Psoas muscle (tissue), 8 donors: ENCODE measurements around the gene EXD3. TPM values are rescaled to one million over a fixed set of nuclear protein-coding genes. Genes with fewer than 3 reads are reported as not detected.

Source experiments
- ATAC-seq, 4 donors: fragments of 200-7000 bp; cut with Tn5 transposase; one replicate each; pipeline ENCODE4 v1.9.1; 2020; ENCODE audit warnings: moderate library complexity in 3 of 4, mild to moderate bottlenecking in 2 of 4
- DNase-seq, 2 donors: peaks; one replicate each; pipeline ENCODE4 v3.0.0-alpha.2; 2020
- H3K27ac ChIP-seq: fragments of 200-600 bp; one replicate; pipeline ENCODE4 v1.8.0; 2022
- H3K27me3 ChIP-seq, 3 donors: fragments of 200-600 bp in 1 of 3; one replicate each; pipeline versions ENCODE4 v1.6.1 to v1.8.0; 2013 to 2022; ENCODE audit warnings: low read length in 2 of 3, mild to moderate bottlenecking in 2 of 3, moderate library complexity in 1 of 3; ENCODE audit not compliant: insufficient read depth in 3 of 3
- H3K36me3 ChIP-seq, 2 donors: fragments of 200-600 bp in 1 of 2; one replicate each; pipeline versions ENCODE4 v1.6.1 to v1.8.0; 2013 to 2022; ENCODE audit warnings: low read depth in 1 of 2, mild to moderate bottlenecking in 1 of 2, moderate library complexity in 1 of 2; ENCODE audit not compliant: insufficient read depth in 1 of 2
- H3K4me1 ChIP-seq: fragments of 200-600 bp; one replicate; pipeline ENCODE4 v1.8.0; 2022
- H3K4me3 ChIP-seq: fragments of 200-600 bp; one replicate; pipeline ENCODE4 v1.8.0; 2022; ENCODE audit warnings: mild to moderate bottlenecking
- H3K9me3 ChIP-seq: fragments of 200-600 bp; one replicate; pipeline ENCODE4 v1.8.0; 2022
- CTCF ChIP-seq: fragments of 200-600 bp; IDR thresholded peaks from one replicate; pipeline ENCODE4 v1.8.0; 2022; ENCODE audit warnings: antibody characterized with exemption
- WGBS, 3 donors: extraction: QIAGEN DNeasy Blood & Tissue Kit; methylation state at CpG; one replicate each; pipeline versions ENCODE4 v1.1.6 to v1.1.7; 2013; 5-methylcytosine and 5-hydroxymethylcytosine counted together
- intact Hi-C, 2 donors: fragments of 100-400 bp; cut with DNase I; formaldehyde crosslinking; loops; one replicate each; pipeline versions ENCODE4 v1.11.0 to v1.14.2; 2022
- polyA plus RNA-seq, 3 donors: library from polyadenylated mRNA; stranded (reverse); fragments of 200-250 nt; gene quantifications; one replicate each; pipeline ENCODE4 v1.2.3, GENCODE V29; 2013
- total RNA-seq, 4 donors: library from RNA; stranded (reverse); fragmentation: NEBNext Ultra II Directional in 2 of 4; extraction: Animal tissue kit (Norgen Biotek cat#: 25700) in 2 of 4; gene quantifications; one replicate each; pipeline versions ENCODE4 v1.2.1 to v1.2.4, GENCODE V29; 2021 to 2023
- donor health status: healthy with polysubstance abuse.
- donor health status: DM: no; HTN: no; CAD: no; lungs with moderate emphysema.
- donor health status: Bipolar disorder and iron deficiency.
- donor health status: healthy.
- donor health status: DM: yes; HTN: yes; CAD: no.
- donor health status: DM: no; HTN: no; CAD: no.
- donor health status: DM: no; HTN: no; CAD: no.
- donor health status: DM: yes; HTN: yes; CAD: no.

Gene EXD3
- total and polyA plus RNA-seq, 7 donors, result 5.7 to 11.2 (median 9.4) TPM

- Histone ChIP-seq H3K36me3 (peaks cover 2 to 35% of the 10 kb centered on the region in 2 donors), H3K27me3 (peaks cover 0 to 10% (median 5%) of the 10 kb centered on the region in 3 donors), H3K4me3 (no peak overlapping the region), H3K9me3 (no peaks in the 10 kb centered on the region), H3K27ac (no peak overlapping the region), H3K4me1 (peaks cover 33% of the 10 kb centered on the region)
- ATAC-seq (no peak), DNase-seq (no peak)
- WGBS, 3 donors, result 76 to 91% (median 86%) methylated on average over 13 of the region's 13 CpGs
- TF ChIP-seq CTCF, result no peak
- intact Hi-C loops, result no loop called here
Measured at GRCh38 chr9:137273095-137273490, 149.9 kb downstream of the EXD3 start.

GRCh38 chr9:137272241-137273094, 150.5 kb downstream of the EXD3 start:
- DNase-seq (peak; percentile 11 to 51), ATAC-seq (no peak)
- peaks cover 38% of the 10 kb centered on the region for H3K4me1 ChIP-seq
- peaks cover 0 to 10% (median 4%) of the 10 kb centered on the region in 3 donors for H3K27me3 ChIP-seq
- no peak overlapping the region for H3K27ac ChIP-seq
- H3K4me3 ChIP-seq, result no peak overlapping the region
- H3K36me3 ChIP-seq, result peaks cover 2 to 40% of the 10 kb centered on the region in 2 donors
- TF ChIP-seq CTCF, result no peak
- 89 to 93% (median 91%) methylated on average over 37 to 39 of the region's 39 CpGs for WGBS, 3 donors
- intact Hi-C loops, result no loop called here
- H3K9me3 ChIP-seq, result no peaks in the 10 kb centered on the region

GRCh38 chr9:137271696-137272076, 151.3 kb downstream of the EXD3 start:
- intact Hi-C loops, result no loop called here
- peaks cover 0 to 8% (median 2%) of the 10 kb centered on the region in 3 donors for H3K27me3 ChIP-seq
- no peak for DNase-seq
- peaks cover 2 to 47% of the 10 kb centered on the region in 2 donors for H3K36me3 ChIP-seq
- H3K4me3 ChIP-seq, result no peak overlapping the region
- peaks cover 31% of the 10 kb centered on the region for H3K4me1 ChIP-seq
- WGBS, 3 donors, result 40 to 63% (median 51%) methylated on average over 3 of the region's 3 CpGs
- no peak for TF ChIP-seq CTCF
- no peak for ATAC-seq
- H3K27ac ChIP-seq, result no peak overlapping the region
- no peaks in the 10 kb centered on the region for H3K9me3 ChIP-seq

- Histone ChIP-seq H3K4me3 (no peak overlapping the region), H3K9me3 (no peaks in the 10 kb centered on the region), H3K36me3 (peaks cover 2 to 53% of the 10 kb centered on the region in 2 donors), H3K4me1 (peaks cover 25% of the 10 kb centered on the region), H3K27me3 (peaks cover 0 to 2% (median 2%) of the 10 kb centered on the region in 3 donors), H3K27ac (no peak overlapping the region)
- DNase-seq, result no peak
- WGBS, 3 donors, result 82 to 91% (median 87%) methylated on average over 32 of the region's 32 CpGs
- intact Hi-C loops, result no loop called here
- TF ChIP-seq CTCF, result no peak
- no peak for ATAC-seq
Measured at GRCh38 chr9:137270929-137271695, 151.8 kb downstream of the EXD3 start.
